SU-DHL-6 (cell line): ENCODE results near the gene RNASET2.
A peak's percentile ranks its signal among the peaks of the same experiment; 100 is the strongest.
"Not testable (repeated sequence)": the region's sequence is repeated elsewhere in the genome, so short reads cannot be mapped to it uniquely, and the experiment has no call there.

ENCODE experiments used
- H2AFZ ChIP-seq: fragments of 200-600 bp; sonication (generic); 2 replicates; pipeline ENCODE4 v1.6.1; 2014; ENCODE audit warnings: low read depth, mild to moderate bottlenecking, moderate library complexity, mixed read lengths, antibody characterized with exemption, low read length; ENCODE audit not compliant: severe bottlenecking
- H3F3A ChIP-seq: fragments of 200-600 bp; shearing (Covaris generic); 2 replicates; pipeline ENCODE4 v1.6.0; 2016; ENCODE audit warnings: antibody characterized with exemption, mild to moderate bottlenecking; ENCODE audit not compliant: insufficient read depth
- H3K27ac ChIP-seq: fragments of 200-600 bp; sonication (generic); 2 replicates; pipeline ENCODE4 v1.5.1; 2016; ENCODE audit warnings: low read depth, mild to moderate bottlenecking, low read length, moderate library complexity, mixed read lengths
- H3K27me3 ChIP-seq: fragments of 200-600 bp; sonication (generic), shearing (Covaris generic); 2 replicates; pipeline ENCODE4 v1.6.0; 2014; ENCODE audit warnings: mild to moderate bottlenecking, low read length
- H3K36me3 ChIP-seq: fragments of 200-600 bp; sonication (generic); 2 replicates; pipeline ENCODE4 v1.6.1; 2014; ENCODE audit warnings: mild to moderate bottlenecking, low read length, mixed read lengths
- H3K4me2 ChIP-seq: fragments of 300-600, 200-600 bp; shearing (Covaris generic), sonication (generic); 2 replicates; pipeline ENCODE4 v1.6.0; 2014; ENCODE audit warnings: low read length, low read depth, mild to moderate bottlenecking; ENCODE audit not compliant: poor library complexity, severe bottlenecking
- H3K4me3 ChIP-seq: fragments of 200-600 bp; sonication (generic); 2 replicates; pipeline ENCODE4 v1.5.1; 2014; ENCODE audit warnings: antibody characterized with exemption, low read length, mild to moderate bottlenecking, mixed read lengths; ENCODE audit not compliant: insufficient read depth, poor library complexity, severe bottlenecking
- H3K79me2 ChIP-seq: fragments of 200-600 bp; sonication (generic); 2 replicates; pipeline ENCODE4 v1.6.1; 2014; ENCODE audit warnings: mild to moderate bottlenecking, low read length, moderate library complexity; ENCODE audit not compliant: insufficient read depth
- H3K9ac ChIP-seq: fragments of 200-600 bp; sonication (generic); 2 replicates; pipeline ENCODE4 v1.7.0; 2014; ENCODE audit warnings: mild to moderate bottlenecking, low read length
- H3K9me2 ChIP-seq: fragments of 200-600 bp; sonication (generic); replicated peaks from 2 replicates; pipeline ENCODE4 v1.6.1; 2014; ENCODE audit warnings: low read length; ENCODE audit not compliant: insufficient read depth
- H3K9me3 ChIP-seq: fragments of 200-600 bp; sonication (generic); 2 replicates; pipeline ENCODE4 v1.6.1; 2014; ENCODE audit warnings: low read length, mixed read lengths; ENCODE audit not compliant: insufficient read depth
- H4K20me1 ChIP-seq: fragments of 200-600 bp; sonication (generic); 2 replicates; pipeline ENCODE4 v1.6.1; 2014; ENCODE audit warnings: low read depth, mild to moderate bottlenecking, antibody characterized with exemption, low read length, moderate library complexity, mixed read lengths
- EZH2phosphoT487 ChIP-seq: fragments of 200-600 bp; sonication (generic), shearing (Covaris generic); conservative IDR thresholded peaks from 2 replicates; pipeline ENCODE4 v1.6.1; 2018; ENCODE audit warnings: mild to moderate bottlenecking, antibody characterized with exemption, low read length, moderate library complexity, mixed read lengths
- TF ChIP-seq, protein P1 (sequence below): fragments of 200-600 bp; sonication (generic); IDR thresholded peaks from one replicate; pipeline ENCODE4 v1.5.1; 2017; ENCODE audit warnings: antibody characterized with exemption, mild to moderate bottlenecking, low read length, moderate library complexity; ENCODE audit not compliant: insufficient read depth, poor library complexity, severe bottlenecking

The RNASET2 gene

DNA sequence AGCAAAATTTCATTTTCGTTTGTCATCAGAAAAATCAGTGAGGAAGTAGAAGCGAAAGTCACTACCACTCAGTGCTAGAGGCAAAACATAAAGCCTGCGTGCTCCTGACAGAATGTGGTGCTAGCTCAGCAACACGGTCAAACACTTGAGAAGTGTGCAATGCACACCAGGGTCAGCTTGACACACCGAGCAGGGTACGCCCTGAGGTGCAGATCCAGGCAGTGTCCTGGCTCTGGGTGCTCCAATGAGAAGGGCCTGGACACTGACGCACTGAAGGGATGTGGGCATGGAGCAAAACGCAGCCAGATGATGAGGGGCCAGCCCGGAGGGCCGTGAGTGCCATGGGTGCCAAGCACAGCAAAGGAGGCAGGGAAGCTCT, 5.9 kb downstream of the RNASET2 start:
- Histone ChIP-seq H3K4me2 (peak overlapping the region; percentile 47), H3K4me3 (peak overlapping the region; percentile 23), H4K20me1 (no peaks in the 10 kb centered on the region), H3K36me3 (no peaks in the 10 kb centered on the region), H3K9me2 (no peaks in the 10 kb centered on the region), H3K9ac (no peak overlapping the region), H2AFZ (no peak overlapping the region), H3F3A (0 out of 2 replicates have a peak, but pooled peaks cover 6% of the 10 kb centered on the region), H3K79me2 (no peaks in the 10 kb centered on the region), H3K27ac (peak overlapping the region; percentile 8), H3K27me3 (no peaks in the 10 kb centered on the region), H3K9me3 (no peaks in the 10 kb centered on the region)
- TF ChIP-seq, protein P1, sequence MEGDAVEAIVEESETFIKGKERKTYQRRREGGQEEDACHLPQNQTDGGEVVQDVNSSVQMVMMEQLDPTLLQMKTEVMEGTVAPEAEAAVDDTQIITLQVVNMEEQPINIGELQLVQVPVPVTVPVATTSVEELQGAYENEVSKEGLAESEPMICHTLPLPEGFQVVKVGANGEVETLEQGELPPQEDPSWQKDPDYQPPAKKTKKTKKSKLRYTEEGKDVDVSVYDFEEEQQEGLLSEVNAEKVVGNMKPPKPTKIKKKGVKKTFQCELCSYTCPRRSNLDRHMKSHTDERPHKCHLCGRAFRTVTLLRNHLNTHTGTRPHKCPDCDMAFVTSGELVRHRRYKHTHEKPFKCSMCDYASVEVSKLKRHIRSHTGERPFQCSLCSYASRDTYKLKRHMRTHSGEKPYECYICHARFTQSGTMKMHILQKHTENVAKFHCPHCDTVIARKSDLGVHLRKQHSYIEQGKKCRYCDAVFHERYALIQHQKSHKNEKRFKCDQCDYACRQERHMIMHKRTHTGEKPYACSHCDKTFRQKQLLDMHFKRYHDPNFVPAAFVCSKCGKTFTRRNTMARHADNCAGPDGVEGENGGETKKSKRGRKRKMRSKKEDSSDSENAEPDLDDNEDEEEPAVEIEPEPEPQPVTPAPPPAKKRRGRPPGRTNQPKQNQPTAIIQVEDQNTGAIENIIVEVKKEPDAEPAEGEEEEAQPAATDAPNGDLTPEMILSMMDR = no peak
- no peak for TF ChIP-seq EZH2phosphoT487

- Histone ChIP-seq H3K36me3 (no peaks in the 10 kb centered on the region), H3K9me3 (no peaks in the 10 kb centered on the region), H2AFZ (peak overlapping the region; percentile 9), H4K20me1 (no peaks in the 10 kb centered on the region), H3K9me2 (no peaks in the 10 kb centered on the region), H3K4me3 (peak overlapping the region; percentile 23), H3K4me2 (peak overlapping the region; percentile 47), H3F3A (0 out of 2 replicates have a peak, but pooled peaks cover 6% of the 10 kb centered on the region), H3K27me3 (no peaks in the 10 kb centered on the region), H3K79me2 (no peaks in the 10 kb centered on the region), H3K27ac (no peak overlapping the region), H3K9ac (no peak overlapping the region)
- TF ChIP-seq, protein P1 = no peak
- TF ChIP-seq EZH2phosphoT487 = no peak
Observed at GRCh38 chr6:166949528-166950442, 6.6 kb downstream of the RNASET2 start.

DNA sequence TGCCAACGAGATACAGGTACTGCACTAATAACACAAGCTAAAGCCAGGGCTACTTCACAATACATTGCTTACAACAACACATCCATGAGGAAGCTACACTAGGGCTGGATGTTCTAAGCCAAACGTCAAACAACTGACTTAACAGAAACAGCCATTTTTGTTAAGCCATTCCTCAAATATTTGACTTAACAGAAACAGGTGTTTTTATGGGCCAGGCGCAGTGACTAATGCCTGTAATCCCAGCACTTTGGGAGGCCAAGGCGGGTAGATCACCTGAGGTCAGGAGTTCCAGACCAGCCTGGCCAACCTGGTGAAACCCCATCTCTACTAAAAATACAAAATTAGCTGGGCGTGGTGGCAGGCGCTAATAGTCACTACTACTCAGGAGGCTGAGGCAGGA, 7.6 kb downstream of the RNASET2 start:
- not testable (repeated sequence) for H3K4me2 ChIP-seq, H3K9ac ChIP-seq, H3K9me2 ChIP-seq, H4K20me1 ChIP-seq, H3K79me2 ChIP-seq, H3K9me3 ChIP-seq, H3K36me3 ChIP-seq, H2AFZ ChIP-seq, H3K27ac ChIP-seq, H3K27me3 ChIP-seq, H3K4me3 ChIP-seq, H3F3A ChIP-seq

GRCh38 chr6:166947251-166947650, 9.1 kb downstream of the RNASET2 start:
- TF ChIP-seq, protein P1 = no peak
- no peak for TF ChIP-seq EZH2phosphoT487
- Histone ChIP-seq H3K9ac (no peak overlapping the region), H3K4me2 (no peak overlapping the region), H3K4me3 (no peak overlapping the region), H2AFZ (no peak overlapping the region), H3K36me3 (no peaks in the 10 kb centered on the region), H4K20me1 (no peaks in the 10 kb centered on the region), H3K9me3 (no peaks in the 10 kb centered on the region), H3F3A (0 out of 2 replicates have a peak, but pooled peaks cover 6% of the 10 kb centered on the region), H3K79me2 (no peaks in the 10 kb centered on the region), H3K9me2 (no peaks in the 10 kb centered on the region), H3K27me3 (no peaks in the 10 kb centered on the region), H3K27ac (no peak overlapping the region)
